HepG2 (cell line): Measurements from ENCODE around the gene NCOA7. TPM values are rescaled to one million over a fixed set of nuclear protein-coding genes. Genes with fewer than 3 reads are reported as not detected.

ENCODE experiments used
- BCL6 ChIP-seq: IDR thresholded peaks from 2 replicates; pipeline ENCODE4 v1.6.1; 2016; ENCODE audit warnings: missing genetic modification reagents, missing compliant biosample characterization
- BCLAF1 ChIP-seq: fragments of 450-650 bp; IDR thresholded peaks from 2 replicates; pipeline ENCODE4 v1.6.1; 2017; ENCODE audit warnings: mild to moderate bottlenecking
- BRF2 ChIP-seq: sonication (generic); formaldehyde crosslinking; IDR thresholded peaks from 2 replicates; pipeline ENCODE4 v1.8.1; 2022; ENCODE audit warnings: mild to moderate bottlenecking, missing genetic modification reagents
- CREM ChIP-seq, 2 experiments: sonication (generic) in 1 of 2; formaldehyde crosslinking in 1 of 2; IDR thresholded peaks; 2 replicates each; pipeline versions ENCODE4 v1.4.0 to v1.6.1; 2016 to 2020; ENCODE audit warnings: antibody characterized with exemption in 1 of 2, mild to moderate bottlenecking in 1 of 2, missing genetic modification reagents in 1 of 2
- DBP ChIP-seq: sonication (generic); formaldehyde crosslinking; IDR thresholded peaks from 2 replicates; pipeline ENCODE4 v1.4.0; 2020; ENCODE audit warnings: missing genetic modification reagents; ENCODE audit errors: not compliant biosample characterization
- HNRNPH1 ChIP-seq: fragments of 200-400 bp; formaldehyde crosslinking; optimal IDR thresholded peaks from 2 replicates; pipeline ENCODE3; 2017; ENCODE audit warnings: mild to moderate bottlenecking, low read depth, low read length
- JUND ChIP-seq: sonication (generic); formaldehyde crosslinking; IDR thresholded peaks from 2 replicates; pipeline ENCODE4 v1.8.0; 2022; ENCODE audit warnings: mild to moderate bottlenecking, missing genetic modification reagents
- MAX ChIP-seq: IDR thresholded peaks from 2 replicates; pipeline ENCODE4 v1.6.1; 2012; ENCODE audit warnings: inconsistent platforms
- MED8 ChIP-seq: sonication (generic); formaldehyde crosslinking; IDR thresholded peaks from 2 replicates; pipeline ENCODE4 v1.8.1; 2023; ENCODE audit warnings: mild to moderate bottlenecking, missing genetic modification reagents; ENCODE audit not compliant: insufficient replicate concordance
- NFYB ChIP-seq: sonication (generic); formaldehyde crosslinking; IDR thresholded peaks from 2 replicates; pipeline ENCODE4 v1.4.0; 2020; ENCODE audit warnings: missing genetic modification reagents
- SOX13 ChIP-seq, 3 experiments: fragments of 450-650 bp in 1 of 3; sonication (generic) in 1 of 3; formaldehyde crosslinking in 1 of 3; IDR thresholded peaks in 2 of 3; conservative IDR thresholded peaks in 1 of 3; 2 replicates each; pipeline versions ENCODE4 v1.5.0 to v1.6.1; 2016 to 2020; ENCODE audit warnings: antibody characterized with exemption in 1 of 3, mild to moderate bottlenecking in 1 of 3, missing compliant biosample characterization in 1 of 3, missing genetic modification reagents in 1 of 3, moderate library complexity in 1 of 3
- TEF ChIP-seq: sonication (generic); formaldehyde crosslinking; IDR thresholded peaks from 2 replicates; pipeline ENCODE4 v1.5.0; 2020; ENCODE audit warnings: missing genetic modification reagents
- XRCC5 ChIP-seq: fragments of 200-400 bp; formaldehyde crosslinking; optimal IDR thresholded peaks from 2 replicates; pipeline ENCODE3; 2017; ENCODE audit warnings: mild to moderate bottlenecking, low read length
- ZNF605 ChIP-seq: sonication (generic); formaldehyde crosslinking; IDR thresholded peaks from 2 replicates; pipeline ENCODE4 v1.8.0; 2022; ENCODE audit warnings: mild to moderate bottlenecking, missing genetic modification reagents
- ZNF639 ChIP-seq: conservative IDR thresholded peaks from 2 replicates; pipeline ENCODE4 v1.6.1; 2018; ENCODE audit warnings: missing genetic modification reagents
- polyA plus RNA-seq, 8 experiments: library from polyadenylated mRNA; depleted of rRNA in 3 of 8; stranded (reverse) in 7 of 8; unstranded in 1 of 8; fragments of >200 nt; fragmentation: Illumina TruSeq in 4 of 8; extraction: Trizol in 4 of 8; gene quantifications; 2 replicates each; pipeline versions ENCODE4 v1.2.1 to v1.2.3, GENCODE V29; 2011 to 2016; ENCODE audit warnings: low read depth in 4 of 8, missing spikeins in 1 of 8, mixed read lengths in 1 of 8; ENCODE audit not compliant: insufficient read depth in 1 of 8
- total RNA-seq, 5 experiments: library from RNA; depleted of rRNA; stranded (reverse); fragments of >200 nt; fragmentation: Illumina TruSeq; extraction: Trizol; gene quantifications; 2 replicates each; pipeline ENCODE4 v1.2.3, GENCODE V29; 2016; ENCODE audit warnings: low read depth in 1 of 5

The NCOA7 gene
- total and polyA plus RNA-seq, 2 of the 13 experiments (the other 11 are each of a cell fraction or from before 2014, with no cell fraction given), result 13.6 to 20.8 TPM

- peak; percentile 75; the same call in 1 of the 2 replicates for TF ChIP-seq BRF2
- no peak for TF ChIP-seq XRCC5
- TF ChIP-seq HNRNPH1, result no peak
- TF ChIP-seq ZNF639 (CRISPR knock-in tag), result no peak
- TF ChIP-seq TEF, result 0 out of 2 replicates have a peak, but pooled peaks have one; percentile 4
- TF ChIP-seq ZNF605 (CRISPR knock-in tag), result peak; percentile 91
- peak; percentile 98 for TF ChIP-seq MAX
- TF ChIP-seq JUND (CRISPR knock-in tag), result no peak
- no peak for TF ChIP-seq BCLAF1
- no peak for TF ChIP-seq NFYB (CRISPR knock-in tag)
- TF ChIP-seq SOX13 (IDR thresholded peaks at IDR 0.05), result no peak
- 0 out of 4 replicates have a peak, but pooled peaks of 1 of the 2 experiments have one; percentile 20 for TF ChIP-seq SOX13 (CRISPR knock-in tag; conservative IDR thresholded peaks at IDR 0.05 in 1 of 2, IDR thresholded peaks at IDR 0.05 in 1 of 2)
- peak; percentile 7; the same call in 1 of the 2 replicates for TF ChIP-seq CREM (IDR thresholded peaks at IDR 0.05)
- no peak for TF ChIP-seq CREM (CRISPR knock-in tag; IDR thresholded peaks at IDR 0.05)
- TF ChIP-seq MED8 (CRISPR knock-in tag), result no peak
- TF ChIP-seq DBP (CRISPR knock-in tag), result no peak
- TF ChIP-seq BCL6, result peak; percentile 31; the same call in 1 of the 2 replicates
These were observed 10.0 kb upstream of the NCOA7 start (continued) for GRCh38 chr6:125780540-125781313.
